Measurements from ENCODE around the gene CORO2A.

CORO2A gene

GRCh38 chr9:98211260-98211659 is 18.8 kb upstream of the CORO2A start:
- H3K4me3 ChIP-seq (ENCODE audit: low read depth, low read length), result no peak overlapping the region
- no peak for TF ChIP-seq CTCF (IDR thresholded peaks at IDR 0.05; ENCODE audit: low read depth, low read length)

GRCh38 chr9:98210435-98210834 is 18.0 kb upstream of the CORO2A start:
- H3K4me3 ChIP-seq (ENCODE audit: low read depth, low read length), result no peak overlapping the region
- TF ChIP-seq CTCF (IDR thresholded peaks at IDR 0.05; ENCODE audit: low read depth, low read length), result no peak

GRCh38 chr9:98209530-98209929 is 17.1 kb upstream of the CORO2A start:
- no peak for TF ChIP-seq CTCF (IDR thresholded peaks at IDR 0.05; ENCODE audit: low read depth, low read length)
- no peak overlapping the region for H3K4me3 ChIP-seq (ENCODE audit: low read depth, low read length)

- TF ChIP-seq CTCF (IDR thresholded peaks at IDR 0.05; ENCODE audit: low read depth, low read length), result no peak
Observed at GRCh38 chr9:98208635-98209034, 16.2 kb upstream of the CORO2A start.

GRCh38 chr9:98207606-98208005 is 15.2 kb upstream of the CORO2A start:
- no peak for TF ChIP-seq CTCF (IDR thresholded peaks at IDR 0.05; ENCODE audit: low read depth, low read length)
- H3K4me3 ChIP-seq (ENCODE audit: low read depth, low read length), result no peak overlapping the region

More at GRCh38 chr9:98208635-98209034, 16.2 kb upstream of the CORO2A start:
- no peak overlapping the region for H3K4me3 ChIP-seq (ENCODE audit: low read depth, low read length)

GRCh38 chr9:98206754-98207153 is 14.3 kb upstream of the CORO2A start:
- no peak for TF ChIP-seq CTCF (IDR thresholded peaks at IDR 0.05; ENCODE audit: low read depth, low read length)
- H3K4me3 ChIP-seq (ENCODE audit: low read depth, low read length), result no peak overlapping the region

- no peak overlapping the region for H3K4me3 ChIP-seq (ENCODE audit: low read depth, low read length)
- TF ChIP-seq CTCF (IDR thresholded peaks at IDR 0.05; ENCODE audit: low read depth, low read length), result no peak
Observed at GRCh38 chr9:98204692-98205091, 12.3 kb upstream of the CORO2A start.
